HepG2 (cell line): ENCODE measurements around the gene CCND1. TPM values are rescaled to one million over a fixed set of nuclear protein-coding genes. Genes with fewer than 3 reads are reported as not detected.

Source experiments
- EP300 ChIP-seq, 3 experiments: sonication (generic) in 1 of 3; formaldehyde crosslinking in 1 of 3; IDR thresholded peaks; 2 replicates each; pipeline versions ENCODE4 v1.5.1 to v1.6.1; 2011 to 2020; ENCODE audit warnings: low read depth in 2 of 3, low read length in 2 of 3, borderline replicate concordance in 1 of 3, improper control_type of control experiment in 1 of 3, mild to moderate bottlenecking in 1 of 3, missing genetic modification reagents in 1 of 3, moderate library complexity in 1 of 3
- HNRNPUL1 ChIP-seq: fragments of 200-400 bp; formaldehyde crosslinking; IDR thresholded peaks from 2 replicates; pipeline ENCODE4 v1.6.1; 2017; ENCODE audit warnings: low read depth, mild to moderate bottlenecking, low read length, moderate library complexity
- JUN ChIP-seq: sonication (generic); formaldehyde crosslinking; IDR thresholded peaks from 2 replicates; pipeline ENCODE4 v1.4.0; 2020; ENCODE audit warnings: mild to moderate bottlenecking, missing genetic modification reagents
- KAT8 ChIP-seq: IDR thresholded peaks from 2 replicates; pipeline ENCODE4 v1.6.1; 2016; ENCODE audit warnings: missing genetic modification reagents, missing compliant biosample characterization
- NONO ChIP-seq, 2 experiments: fragments of 450-650 bp in 1 of 2; sonication (generic) in 1 of 2; formaldehyde crosslinking in 1 of 2; IDR thresholded peaks in 1 of 2; conservative IDR thresholded peaks in 1 of 2; 2 replicates each; pipeline versions ENCODE4 v1.6.1 to v1.8.0; 2017 to 2022; ENCODE audit warnings: mild to moderate bottlenecking in 1 of 2, missing genetic modification reagents in 1 of 2, moderate library complexity in 1 of 2
- SIX4 ChIP-seq: sonication (generic); formaldehyde crosslinking; IDR thresholded peaks from 2 replicates; pipeline ENCODE4 v1.4.0; 2020; ENCODE audit warnings: missing genetic modification reagents
- ZFP36L1 ChIP-seq: sonication (generic); formaldehyde crosslinking; IDR thresholded peaks from 2 replicates; pipeline ENCODE4 v1.8.0; 2022; ENCODE audit warnings: mild to moderate bottlenecking, missing genetic modification reagents, moderate library complexity
- ZNF563 ChIP-seq: sonication (generic); formaldehyde crosslinking; IDR thresholded peaks from 2 replicates; pipeline ENCODE4 v1.8.0; 2022; ENCODE audit warnings: mild to moderate bottlenecking, moderate library complexity, missing genetic modification reagents
- polyA plus RNA-seq, 8 experiments: library from polyadenylated mRNA; depleted of rRNA in 3 of 8; stranded (reverse) in 7 of 8; unstranded in 1 of 8; fragments of >200 nt; fragmentation: Illumina TruSeq in 4 of 8; extraction: Trizol in 4 of 8; gene quantifications; 2 replicates each; pipeline versions ENCODE4 v1.2.1 to v1.2.3, GENCODE V29; 2011 to 2016; ENCODE audit warnings: low read depth in 4 of 8, missing spikeins in 1 of 8, mixed read lengths in 1 of 8; ENCODE audit not compliant: insufficient read depth in 1 of 8
- total RNA-seq, 5 experiments: library from RNA; depleted of rRNA; stranded (reverse); fragments of >200 nt; fragmentation: Illumina TruSeq; extraction: Trizol; gene quantifications; 2 replicates each; pipeline ENCODE4 v1.2.3, GENCODE V29; 2016; ENCODE audit warnings: low read depth in 1 of 5
- TF ChIP-seq, protein P1 (sequence below): IDR thresholded peaks from 2 replicates; pipeline ENCODE4 v1.6.1; 2016
- TF ChIP-seq, protein P2 (sequence below): sonication (generic); formaldehyde crosslinking; IDR thresholded peaks from 2 replicates; pipeline ENCODE4 v1.4.0; 2020; ENCODE audit warnings: mild to moderate bottlenecking, missing genetic modification reagents
- TF ChIP-seq, protein P3 (sequence below): sonication (generic); formaldehyde crosslinking; IDR thresholded peaks from 2 replicates; pipeline ENCODE4 v1.4.0; 2020; ENCODE audit warnings: missing genetic modification reagents
- TF ChIP-seq, protein P4 (sequence below): sonication (generic); formaldehyde crosslinking; IDR thresholded peaks from 2 replicates; pipeline ENCODE4 v1.5.0; 2020; ENCODE audit warnings: mild to moderate bottlenecking, missing genetic modification reagents, borderline replicate concordance
- TF ChIP-seq, protein P5 (sequence below): sonication (generic); formaldehyde crosslinking; IDR thresholded peaks from 2 replicates; pipeline ENCODE4 v1.9.0; 2021; ENCODE audit warnings: missing genetic modification reagents, mild to moderate bottlenecking, borderline replicate concordance
- TF ChIP-seq, protein P6 (sequence below): sonication (generic); formaldehyde crosslinking; IDR thresholded peaks from 2 replicates; pipeline ENCODE4 v1.9.0; 2021; ENCODE audit warnings: missing genetic modification reagents, mild to moderate bottlenecking, borderline replicate concordance

Gene CCND1
- total and polyA plus RNA-seq, 2 of the 13 experiments (the other 11 are each of a cell fraction or from before 2014, with no cell fraction given), result 107 to 136 TPM

DNA sequence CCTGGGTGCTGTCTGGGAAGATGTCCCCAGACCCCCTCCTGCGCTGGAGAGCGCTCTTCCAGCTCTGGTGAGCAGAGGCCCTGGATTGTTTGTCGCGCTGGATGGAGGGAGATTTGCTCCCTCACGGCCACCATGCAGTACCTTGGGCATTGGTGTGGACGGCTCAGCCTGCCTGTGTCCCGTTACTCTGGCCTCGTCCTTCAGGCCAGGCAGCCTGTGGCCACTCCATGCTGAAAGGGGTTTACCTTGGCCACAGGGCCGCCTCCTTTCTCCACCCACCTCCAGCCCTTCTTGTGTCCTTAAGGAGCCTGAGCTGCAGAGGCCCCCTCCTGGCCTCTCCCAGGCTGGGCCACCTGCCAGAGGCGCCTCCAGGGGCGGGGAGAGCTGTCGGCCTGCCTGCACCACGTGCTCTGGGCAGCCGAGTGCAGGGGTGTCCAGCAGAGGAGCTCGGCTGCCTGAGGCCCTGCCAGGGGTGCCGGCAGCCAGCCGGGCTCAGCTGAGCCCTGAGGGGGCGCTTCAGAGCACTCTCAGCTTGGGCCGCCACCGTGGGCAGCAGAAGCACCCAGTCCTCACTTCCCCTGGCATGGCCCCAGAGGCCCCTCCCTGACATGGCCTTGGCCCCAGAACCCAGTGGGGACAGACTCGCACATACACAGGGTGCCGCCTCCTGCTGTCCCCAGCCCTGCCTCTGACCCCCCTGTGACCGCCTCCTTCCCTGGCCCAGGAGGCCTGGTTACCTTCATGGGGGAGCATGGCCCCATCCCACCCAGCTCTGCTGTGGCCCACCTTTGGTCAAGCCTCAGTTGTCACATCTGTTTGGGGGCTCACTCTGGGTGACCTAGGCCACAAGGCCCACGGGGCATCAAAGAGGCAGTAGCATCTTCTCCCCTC is 3.4 kb downstream of the CCND1 start (continued):
- TF ChIP-seq, protein P1, sequence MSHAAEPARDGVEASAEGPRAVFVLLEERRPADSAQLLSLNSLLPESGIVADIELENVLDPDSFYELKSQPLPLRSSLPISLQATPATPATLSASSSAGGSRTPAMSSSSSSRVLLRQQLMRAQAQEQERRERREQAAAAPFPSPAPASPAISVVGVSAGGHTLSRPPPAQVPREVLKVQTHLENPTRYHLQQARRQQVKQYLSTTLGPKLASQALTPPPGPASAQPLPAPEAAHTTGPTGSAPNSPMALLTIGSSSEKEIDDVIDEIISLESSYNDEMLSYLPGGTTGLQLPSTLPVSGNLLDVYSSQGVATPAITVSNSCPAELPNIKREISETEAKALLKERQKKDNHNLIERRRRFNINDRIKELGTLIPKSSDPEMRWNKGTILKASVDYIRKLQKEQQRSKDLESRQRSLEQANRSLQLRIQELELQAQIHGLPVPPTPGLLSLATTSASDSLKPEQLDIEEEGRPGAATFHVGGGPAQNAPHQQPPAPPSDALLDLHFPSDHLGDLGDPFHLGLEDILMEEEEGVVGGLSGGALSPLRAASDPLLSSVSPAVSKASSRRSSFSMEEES (CRISPR knock-in tag), result 0 out of 2 replicates have a peak, but pooled peaks have one; percentile 75
- TF ChIP-seq, protein P2, sequence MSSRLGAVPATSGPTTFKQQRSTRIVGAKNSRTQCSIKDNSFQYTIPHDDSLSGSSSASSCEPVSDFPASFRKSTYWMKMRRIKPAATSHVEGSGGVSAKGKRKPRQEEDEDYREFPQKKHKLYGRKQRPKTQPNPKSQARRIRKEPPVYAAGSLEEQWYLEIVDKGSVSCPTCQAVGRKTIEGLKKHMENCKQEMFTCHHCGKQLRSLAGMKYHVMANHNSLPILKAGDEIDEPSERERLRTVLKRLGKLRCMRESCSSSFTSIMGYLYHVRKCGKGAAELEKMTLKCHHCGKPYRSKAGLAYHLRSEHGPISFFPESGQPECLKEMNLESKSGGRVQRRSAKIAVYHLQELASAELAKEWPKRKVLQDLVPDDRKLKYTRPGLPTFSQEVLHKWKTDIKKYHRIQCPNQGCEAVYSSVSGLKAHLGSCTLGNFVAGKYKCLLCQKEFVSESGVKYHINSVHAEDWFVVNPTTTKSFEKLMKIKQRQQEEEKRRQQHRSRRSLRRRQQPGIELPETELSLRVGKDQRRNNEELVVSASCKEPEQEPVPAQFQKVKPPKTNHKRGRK (CRISPR knock-in tag), result no peak
- TF ChIP-seq, protein P3, sequence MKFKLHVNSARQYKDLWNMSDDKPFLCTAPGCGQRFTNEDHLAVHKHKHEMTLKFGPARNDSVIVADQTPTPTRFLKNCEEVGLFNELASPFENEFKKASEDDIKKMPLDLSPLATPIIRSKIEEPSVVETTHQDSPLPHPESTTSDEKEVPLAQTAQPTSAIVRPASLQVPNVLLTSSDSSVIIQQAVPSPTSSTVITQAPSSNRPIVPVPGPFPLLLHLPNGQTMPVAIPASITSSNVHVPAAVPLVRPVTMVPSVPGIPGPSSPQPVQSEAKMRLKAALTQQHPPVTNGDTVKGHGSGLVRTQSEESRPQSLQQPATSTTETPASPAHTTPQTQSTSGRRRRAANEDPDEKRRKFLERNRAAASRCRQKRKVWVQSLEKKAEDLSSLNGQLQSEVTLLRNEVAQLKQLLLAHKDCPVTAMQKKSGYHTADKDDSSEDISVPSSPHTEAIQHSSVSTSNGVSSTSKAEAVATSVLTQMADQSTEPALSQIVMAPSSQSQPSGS (CRISPR knock-in tag), result peak; percentile 40; the same call in 1 of the 2 replicates
- TF ChIP-seq JUN, result peak; percentile 59; the same call in 1 of the 2 replicates
- TF ChIP-seq, protein P4, sequence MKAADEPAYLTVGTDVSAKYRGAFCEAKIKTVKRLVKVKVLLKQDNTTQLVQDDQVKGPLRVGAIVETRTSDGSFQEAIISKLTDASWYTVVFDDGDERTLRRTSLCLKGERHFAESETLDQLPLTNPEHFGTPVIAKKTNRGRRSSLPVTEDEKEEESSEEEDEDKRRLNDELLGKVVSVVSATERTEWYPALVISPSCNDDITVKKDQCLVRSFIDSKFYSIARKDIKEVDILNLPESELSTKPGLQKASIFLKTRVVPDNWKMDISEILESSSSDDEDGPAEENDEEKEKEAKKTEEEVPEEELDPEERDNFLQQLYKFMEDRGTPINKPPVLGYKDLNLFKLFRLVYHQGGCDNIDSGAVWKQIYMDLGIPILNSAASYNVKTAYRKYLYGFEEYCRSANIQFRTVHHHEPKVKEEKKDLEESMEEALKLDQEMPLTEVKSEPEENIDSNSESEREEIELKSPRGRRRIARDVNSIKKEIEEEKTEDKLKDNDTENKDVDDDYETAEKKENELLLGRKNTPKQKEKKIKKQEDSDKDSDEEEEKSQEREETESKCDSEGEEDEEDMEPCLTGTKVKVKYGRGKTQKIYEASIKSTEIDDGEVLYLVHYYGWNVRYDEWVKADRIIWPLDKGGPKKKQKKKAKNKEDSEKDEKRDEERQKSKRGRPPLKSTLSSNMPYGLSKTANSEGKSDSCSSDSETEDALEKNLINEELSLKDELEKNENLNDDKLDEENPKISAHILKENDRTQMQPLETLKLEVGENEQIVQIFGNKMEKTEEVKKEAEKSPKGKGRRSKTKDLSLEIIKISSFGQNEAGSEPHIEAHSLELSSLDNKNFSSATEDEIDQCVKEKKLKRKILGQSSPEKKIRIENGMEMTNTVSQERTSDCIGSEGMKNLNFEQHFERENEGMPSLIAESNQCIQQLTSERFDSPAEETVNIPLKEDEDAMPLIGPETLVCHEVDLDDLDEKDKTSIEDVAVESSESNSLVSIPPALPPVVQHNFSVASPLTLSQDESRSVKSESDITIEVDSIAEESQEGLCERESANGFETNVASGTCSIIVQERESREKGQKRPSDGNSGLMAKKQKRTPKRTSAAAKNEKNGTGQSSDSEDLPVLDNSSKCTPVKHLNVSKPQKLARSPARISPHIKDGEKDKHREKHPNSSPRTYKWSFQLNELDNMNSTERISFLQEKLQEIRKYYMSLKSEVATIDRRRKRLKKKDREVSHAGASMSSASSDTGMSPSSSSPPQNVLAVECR, result peak; percentile 79; the same call in 1 of the 2 replicates
- no peak for TF ChIP-seq SIX4
- TF ChIP-seq, protein P5, sequence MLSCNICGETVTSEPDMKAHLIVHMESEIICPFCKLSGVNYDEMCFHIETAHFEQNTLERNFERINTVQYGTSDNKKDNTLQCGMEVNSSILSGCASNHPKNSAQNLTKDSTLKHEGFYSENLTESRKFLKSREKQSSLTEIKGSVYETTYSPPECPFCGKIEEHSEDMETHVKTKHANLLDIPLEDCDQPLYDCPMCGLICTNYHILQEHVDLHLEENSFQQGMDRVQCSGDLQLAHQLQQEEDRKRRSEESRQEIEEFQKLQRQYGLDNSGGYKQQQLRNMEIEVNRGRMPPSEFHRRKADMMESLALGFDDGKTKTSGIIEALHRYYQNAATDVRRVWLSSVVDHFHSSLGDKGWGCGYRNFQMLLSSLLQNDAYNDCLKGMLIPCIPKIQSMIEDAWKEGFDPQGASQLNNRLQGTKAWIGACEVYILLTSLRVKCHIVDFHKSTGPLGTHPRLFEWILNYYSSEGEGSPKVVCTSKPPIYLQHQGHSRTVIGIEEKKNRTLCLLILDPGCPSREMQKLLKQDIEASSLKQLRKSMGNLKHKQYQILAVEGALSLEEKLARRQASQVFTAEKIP (CRISPR knock-in tag), result no peak
- TF ChIP-seq EP300 (IDR thresholded peaks at IDR 0.05; ENCODE audit: low read depth in 2 of 2, low read length in 2 of 2), result no peak
- no peak for TF ChIP-seq EP300 (CRISPR knock-in tag; IDR thresholded peaks at IDR 0.05; ENCODE audit: borderline replicate concordance)
- peak; percentile 81; the same call in 1 of the 2 replicates for TF ChIP-seq ZNF563
- TF ChIP-seq, protein P6, sequence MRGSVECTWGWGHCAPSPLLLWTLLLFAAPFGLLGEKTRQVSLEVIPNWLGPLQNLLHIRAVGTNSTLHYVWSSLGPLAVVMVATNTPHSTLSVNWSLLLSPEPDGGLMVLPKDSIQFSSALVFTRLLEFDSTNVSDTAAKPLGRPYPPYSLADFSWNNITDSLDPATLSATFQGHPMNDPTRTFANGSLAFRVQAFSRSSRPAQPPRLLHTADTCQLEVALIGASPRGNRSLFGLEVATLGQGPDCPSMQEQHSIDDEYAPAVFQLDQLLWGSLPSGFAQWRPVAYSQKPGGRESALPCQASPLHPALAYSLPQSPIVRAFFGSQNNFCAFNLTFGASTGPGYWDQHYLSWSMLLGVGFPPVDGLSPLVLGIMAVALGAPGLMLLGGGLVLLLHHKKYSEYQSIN (CRISPR knock-in tag), result no peak
- 0 out of 2 replicates have a peak, but pooled peaks have one; percentile 65 for TF ChIP-seq ZFP36L1 (CRISPR knock-in tag)
- no peak for TF ChIP-seq NONO (IDR thresholded peaks at IDR 0.05)
- no peak for TF ChIP-seq NONO (CRISPR knock-in tag; conservative IDR thresholded peaks at IDR 0.05)
- TF ChIP-seq HNRNPUL1, result no peak
- peak; percentile 69 for TF ChIP-seq KAT8 (CRISPR knock-in tag)
